Measurements from ENCODE around the gene ADAP1. TPM values are rescaled to one million over a fixed set of nuclear protein-coding genes. Genes with fewer than 3 reads are reported as not detected.

ADAP1 gene
- total and polyA plus RNA-seq, 2 of the 13 experiments (the other 11 are each of a cell fraction or from before 2014, with no cell fraction given) = 10.5 to 24.6 TPM

DNA sequence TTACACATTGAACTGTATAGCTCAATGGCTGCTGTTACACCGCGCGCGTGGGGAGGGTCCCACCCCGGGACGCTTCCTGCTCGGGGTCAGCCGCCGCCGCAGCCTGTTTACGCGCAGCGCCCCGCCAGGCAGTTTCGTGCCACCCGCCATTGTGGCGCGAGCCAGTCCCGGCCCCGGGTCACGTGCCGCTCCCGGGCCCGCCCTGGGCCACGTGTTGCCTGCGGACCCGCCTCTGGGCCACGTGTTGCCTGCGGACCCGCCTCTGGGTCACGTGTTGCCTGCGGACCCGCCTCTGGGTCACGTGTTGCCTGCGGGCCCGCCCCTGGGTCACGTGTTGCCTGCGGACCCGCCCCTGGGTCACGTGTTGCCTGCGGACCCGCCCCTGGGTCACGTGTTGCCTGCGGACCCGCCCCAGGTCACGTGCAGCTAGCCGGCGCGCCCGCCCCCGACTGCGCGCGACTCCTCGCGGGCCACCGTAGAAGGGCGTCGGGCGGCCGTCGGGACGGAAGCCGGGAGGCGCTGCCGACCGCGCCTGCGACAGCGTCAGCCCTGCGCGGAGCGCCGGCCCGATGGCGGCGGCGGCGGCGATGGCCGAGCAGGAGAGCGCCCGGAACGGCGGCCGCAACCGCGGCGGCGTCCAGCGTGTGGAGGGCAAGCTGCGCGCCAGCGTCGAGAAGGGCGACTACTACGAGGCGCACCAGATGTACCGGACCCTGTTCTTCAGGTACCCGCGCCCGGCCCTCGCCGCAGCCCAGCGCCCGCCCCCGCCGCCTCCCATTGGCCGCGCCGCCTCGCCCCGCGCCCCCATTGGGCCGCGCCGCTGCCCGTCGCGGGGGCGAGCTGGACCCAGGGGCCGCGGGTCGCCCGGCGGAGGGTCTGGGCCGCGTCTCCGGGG lies 78.2 kb downstream of the ADAP1 start, which contains the start of gene GET4 (continued):
- TF ChIP-seq ZNF777 (CRISPR knock-in tag; IDR thresholded peaks at IDR 0.05) (peak; percentile 92), IRX3 (CRISPR knock-in tag; IDR thresholded peaks at IDR 0.05; ENCODE audit: borderline replicate concordance, low read depth) (peak; percentile 65), NR2F1 (CRISPR knock-in tag; IDR thresholded peaks at IDR 0.05) (no peak), ZFP41 (CRISPR knock-in tag; IDR thresholded peaks at IDR 0.05; ENCODE audit: borderline replicate concordance) (no peak), IRF2 (CRISPR knock-in tag; IDR thresholded peaks at IDR 0.05) (peak; percentile 68; the same call in 1 of the 2 replicates), ZNF678 (CRISPR knock-in tag; IDR thresholded peaks at IDR 0.05) (0 out of 2 replicates have a peak, but pooled peaks have one; percentile 34), HOXA3 (CRISPR knock-in tag; IDR thresholded peaks at IDR 0.05) (peak; percentile 96), MYC (CRISPR knock-in tag; IDR thresholded peaks at IDR 0.05; ENCODE audit: borderline replicate concordance) (peak; percentile 92), CHCHD3 (CRISPR knock-in tag; IDR thresholded peaks at IDR 0.05) (peak; percentile 56; the same call in 1 of the 2 replicates), AGO1 (IDR thresholded peaks at IDR 0.05; ENCODE audit: low read depth, low read length, poor library complexity, severe bottlenecking) (peak; percentile 72), RFXAP (CRISPR knock-in tag; IDR thresholded peaks at IDR 0.05; ENCODE audit: borderline replicate concordance) (peak; percentile 39; the same call in 1 of the 2 replicates), MED1 (CRISPR knock-in tag; IDR thresholded peaks at IDR 0.05) (peak; percentile 63), HNRNPLL (IDR thresholded peaks at IDR 0.05; ENCODE audit: low read depth, low read length, poor library complexity, severe bottlenecking) (no peak)
- TF ChIP-seq, protein P1, sequence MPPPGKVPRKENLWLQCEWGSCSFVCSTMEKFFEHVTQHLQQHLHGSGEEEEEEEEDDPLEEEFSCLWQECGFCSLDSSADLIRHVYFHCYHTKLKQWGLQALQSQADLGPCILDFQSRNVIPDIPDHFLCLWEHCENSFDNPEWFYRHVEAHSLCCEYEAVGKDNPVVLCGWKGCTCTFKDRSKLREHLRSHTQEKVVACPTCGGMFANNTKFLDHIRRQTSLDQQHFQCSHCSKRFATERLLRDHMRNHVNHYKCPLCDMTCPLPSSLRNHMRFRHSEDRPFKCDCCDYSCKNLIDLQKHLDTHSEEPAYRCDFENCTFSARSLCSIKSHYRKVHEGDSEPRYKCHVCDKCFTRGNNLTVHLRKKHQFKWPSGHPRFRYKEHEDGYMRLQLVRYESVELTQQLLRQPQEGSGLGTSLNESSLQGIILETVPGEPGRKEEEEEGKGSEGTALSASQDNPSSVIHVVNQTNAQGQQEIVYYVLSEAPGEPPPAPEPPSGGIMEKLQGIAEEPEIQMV (CRISPR knock-in tag; IDR thresholded peaks at IDR 0.05; ENCODE audit: low read depth) = peak; percentile 50; the same call in 1 of the 2 replicates
- TF ChIP-seq, protein P2, sequence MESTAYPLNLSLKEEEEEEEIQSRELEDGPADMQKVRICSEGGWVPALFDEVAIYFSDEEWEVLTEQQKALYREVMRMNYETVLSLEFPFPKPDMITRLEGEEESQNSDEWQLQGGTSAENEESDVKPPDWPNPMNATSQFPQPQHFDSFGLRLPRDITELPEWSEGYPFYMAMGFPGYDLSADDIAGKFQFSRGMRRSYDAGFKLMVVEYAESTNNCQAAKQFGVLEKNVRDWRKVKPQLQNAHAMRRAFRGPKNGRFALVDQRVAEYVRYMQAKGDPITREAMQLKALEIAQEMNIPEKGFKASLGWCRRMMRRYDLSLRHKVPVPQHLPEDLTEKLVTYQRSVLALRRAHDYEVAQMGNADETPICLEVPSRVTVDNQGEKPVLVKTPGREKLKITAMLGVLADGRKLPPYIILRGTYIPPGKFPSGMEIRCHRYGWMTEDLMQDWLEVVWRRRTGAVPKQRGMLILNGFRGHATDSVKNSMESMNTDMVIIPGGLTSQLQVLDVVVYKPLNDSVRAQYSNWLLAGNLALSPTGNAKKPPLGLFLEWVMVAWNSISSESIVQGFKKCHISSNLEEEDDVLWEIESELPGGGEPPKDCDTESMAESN (CRISPR knock-in tag; conservative IDR thresholded peaks at IDR 0.05) = peak; percentile 78
- TF ChIP-seq, protein P3, sequence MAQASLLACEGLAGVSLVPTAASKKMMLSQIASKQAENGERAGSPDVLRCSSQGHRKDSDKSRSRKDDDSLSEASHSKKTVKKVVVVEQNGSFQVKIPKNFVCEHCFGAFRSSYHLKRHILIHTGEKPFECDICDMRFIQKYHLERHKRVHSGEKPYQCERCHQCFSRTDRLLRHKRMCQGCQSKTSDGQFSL (CRISPR knock-in tag; IDR thresholded peaks at IDR 0.05) = no peak
- TF ChIP-seq, protein P4, sequence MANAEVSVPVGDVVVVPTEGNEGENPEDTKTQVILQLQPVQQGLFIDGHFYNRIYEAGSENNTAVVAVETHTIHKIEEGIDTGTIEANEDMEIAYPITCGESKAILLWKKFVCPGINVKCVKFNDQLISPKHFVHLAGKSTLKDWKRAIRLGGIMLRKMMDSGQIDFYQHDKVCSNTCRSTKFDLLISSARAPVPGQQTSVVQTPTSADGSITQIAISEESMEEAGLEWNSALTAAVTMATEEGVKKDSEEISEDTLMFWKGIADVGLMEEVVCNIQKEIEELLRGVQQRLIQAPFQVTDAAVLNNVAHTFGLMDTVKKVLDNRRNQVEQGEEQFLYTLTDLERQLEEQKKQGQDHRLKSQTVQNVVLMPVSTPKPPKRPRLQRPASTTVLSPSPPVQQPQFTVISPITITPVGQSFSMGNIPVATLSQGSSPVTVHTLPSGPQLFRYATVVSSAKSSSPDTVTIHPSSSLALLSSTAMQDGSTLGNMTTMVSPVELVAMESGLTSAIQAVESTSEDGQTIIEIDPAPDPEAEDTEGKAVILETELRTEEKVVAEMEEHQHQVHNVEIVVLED (CRISPR knock-in tag; IDR thresholded peaks at IDR 0.05; ENCODE audit: borderline replicate concordance) = peak; percentile 92
- TF ChIP-seq, protein P5, sequence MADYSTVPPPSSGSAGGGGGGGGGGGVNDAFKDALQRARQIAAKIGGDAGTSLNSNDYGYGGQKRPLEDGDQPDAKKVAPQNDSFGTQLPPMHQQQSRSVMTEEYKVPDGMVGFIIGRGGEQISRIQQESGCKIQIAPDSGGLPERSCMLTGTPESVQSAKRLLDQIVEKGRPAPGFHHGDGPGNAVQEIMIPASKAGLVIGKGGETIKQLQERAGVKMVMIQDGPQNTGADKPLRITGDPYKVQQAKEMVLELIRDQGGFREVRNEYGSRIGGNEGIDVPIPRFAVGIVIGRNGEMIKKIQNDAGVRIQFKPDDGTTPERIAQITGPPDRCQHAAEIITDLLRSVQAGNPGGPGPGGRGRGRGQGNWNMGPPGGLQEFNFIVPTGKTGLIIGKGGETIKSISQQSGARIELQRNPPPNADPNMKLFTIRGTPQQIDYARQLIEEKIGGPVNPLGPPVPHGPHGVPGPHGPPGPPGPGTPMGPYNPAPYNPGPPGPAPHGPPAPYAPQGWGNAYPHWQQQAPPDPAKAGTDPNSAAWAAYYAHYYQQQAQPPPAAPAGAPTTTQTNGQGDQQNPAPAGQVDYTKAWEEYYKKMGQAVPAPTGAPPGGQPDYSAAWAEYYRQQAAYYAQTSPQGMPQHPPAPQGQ (CRISPR knock-in tag; IDR thresholded peaks at IDR 0.05; ENCODE audit: borderline replicate concordance) = no peak; the same call in 1 of the 2 replicates
